Ovary (tissue), 3 donors: ENCODE data around the gene GTF2A2.

Experiments
- CTCF ChIP-seq, 3 donors: fragments of 450-650 bp in 2 of 3; fragments of 200-600 bp in 1 of 3; IDR thresholded peaks; one replicate each; pipeline versions ENCODE4 v1.5.1 to v1.8.0; 2016 to 2022; ENCODE audit warnings: antibody characterized with exemption in 3 of 3, mild to moderate bottlenecking in 1 of 3
- EP300 ChIP-seq: sonication (generic); formaldehyde crosslinking; IDR thresholded peaks from one replicate; pipeline ENCODE4 v1.6.1; 2017; ENCODE audit warnings: antibody characterized with exemption
- donor health status: DM: no; HTN: no; CAD: no.

DNA sequence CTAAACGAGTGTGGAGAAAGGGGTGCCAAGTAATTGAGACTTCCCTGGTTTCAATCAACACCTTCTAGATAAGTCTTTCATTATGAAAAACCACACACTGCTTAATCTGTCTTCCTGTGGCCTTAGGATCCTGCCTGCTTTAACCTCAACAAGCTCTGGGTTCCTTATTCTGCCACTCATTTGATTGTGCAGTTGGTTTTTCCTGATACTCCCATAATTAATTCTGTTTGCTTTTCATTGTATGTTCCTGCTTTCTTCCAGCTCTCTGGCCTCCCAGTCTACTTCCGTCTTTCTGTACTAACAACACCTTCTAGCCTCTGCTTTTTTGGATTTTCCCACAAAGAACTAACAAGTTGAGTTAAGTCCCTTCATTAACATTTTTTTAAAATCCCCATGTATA, 66.0 kb downstream of the GTF2A2 start:
- TF ChIP-seq CTCF (IDR thresholded peaks at IDR 0.05), result no peak
- TF ChIP-seq EP300, result no peak
